Measurements from ENCODE around the gene UBXN1.

DNA sequence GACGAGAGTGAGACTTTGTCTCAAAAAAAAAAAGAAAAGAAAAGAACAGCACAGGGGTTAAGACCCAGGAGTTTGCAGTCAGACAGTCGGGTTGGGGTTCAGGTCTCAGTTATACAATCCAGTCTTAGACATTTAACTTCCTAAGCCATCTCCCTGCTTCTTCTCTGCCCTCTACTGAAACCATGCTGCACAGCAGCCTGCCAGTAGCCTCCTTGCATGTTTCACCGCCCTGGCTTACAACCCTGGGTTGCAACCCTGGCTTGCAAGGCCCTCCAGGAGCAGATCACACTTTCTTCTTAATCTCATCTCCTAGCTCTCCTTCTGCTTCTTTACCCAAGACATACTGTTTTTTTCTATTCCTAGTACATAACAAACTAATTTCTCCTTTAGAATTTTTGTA is 51.2 kb downstream of the UBXN1 start:
- TF ChIP-seq, protein P1, sequence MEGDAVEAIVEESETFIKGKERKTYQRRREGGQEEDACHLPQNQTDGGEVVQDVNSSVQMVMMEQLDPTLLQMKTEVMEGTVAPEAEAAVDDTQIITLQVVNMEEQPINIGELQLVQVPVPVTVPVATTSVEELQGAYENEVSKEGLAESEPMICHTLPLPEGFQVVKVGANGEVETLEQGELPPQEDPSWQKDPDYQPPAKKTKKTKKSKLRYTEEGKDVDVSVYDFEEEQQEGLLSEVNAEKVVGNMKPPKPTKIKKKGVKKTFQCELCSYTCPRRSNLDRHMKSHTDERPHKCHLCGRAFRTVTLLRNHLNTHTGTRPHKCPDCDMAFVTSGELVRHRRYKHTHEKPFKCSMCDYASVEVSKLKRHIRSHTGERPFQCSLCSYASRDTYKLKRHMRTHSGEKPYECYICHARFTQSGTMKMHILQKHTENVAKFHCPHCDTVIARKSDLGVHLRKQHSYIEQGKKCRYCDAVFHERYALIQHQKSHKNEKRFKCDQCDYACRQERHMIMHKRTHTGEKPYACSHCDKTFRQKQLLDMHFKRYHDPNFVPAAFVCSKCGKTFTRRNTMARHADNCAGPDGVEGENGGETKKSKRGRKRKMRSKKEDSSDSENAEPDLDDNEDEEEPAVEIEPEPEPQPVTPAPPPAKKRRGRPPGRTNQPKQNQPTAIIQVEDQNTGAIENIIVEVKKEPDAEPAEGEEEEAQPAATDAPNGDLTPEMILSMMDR (IDR thresholded peaks at IDR 0.05; ENCODE audit: poor library complexity): no peak
- TF ChIP-seq EZH2phosphoT487 (IDR thresholded peaks at IDR 0.05; ENCODE audit: low read depth, severe bottlenecking, unreplicated experiment): no peak
- TF ChIP-seq EZH2 (IDR thresholded peaks at IDR 0.05; ENCODE audit: borderline replicate concordance): no peak
